GM12891 (cell line): ENCODE data around the gene ZNF800.

ENCODE experiments used
- PAX5 ChIP-seq: IDR thresholded peaks from 2 replicates; pipeline ENCODE4 v1.6.1; 2011; ENCODE audit warnings: low read length, moderate library complexity, mild to moderate bottlenecking; ENCODE audit not compliant: insufficient read depth, severe bottlenecking
- POLR2A ChIP-seq: IDR thresholded peaks from 2 replicates; pipeline ENCODE4 v1.6.1; 2011; ENCODE audit warnings: low read depth, low read length, control low read depth
- POLR2AphosphoS5 ChIP-seq: IDR thresholded peaks from 2 replicates; pipeline ENCODE4 v1.6.1; 2011; ENCODE audit warnings: low read depth, low read length, control low read depth
- POU2F2 ChIP-seq: IDR thresholded peaks from 2 replicates; pipeline ENCODE4 v1.6.1; 2011; ENCODE audit warnings: low read depth, mild to moderate bottlenecking, control low read depth, low read length, moderate library complexity
- SPI1 ChIP-seq: IDR thresholded peaks from 2 replicates; pipeline ENCODE4 v1.6.1; 2011; ENCODE audit warnings: low read depth, low read length, control low read depth
- TAF1 ChIP-seq: IDR thresholded peaks from 2 replicates; pipeline ENCODE4 v1.6.1; 2011; ENCODE audit warnings: low read depth, low read length, control low read depth

- TF ChIP-seq POLR2A (peak; percentile 87), TAF1 (peak; percentile 95), SPI1 (peak; percentile 71), POLR2AphosphoS5 (peak; percentile 95), POU2F2 (no peak; the same call in 1 of the 2 replicates), PAX5 (no peak)
Measured at GRCh38 chr7:127392566-127393367, at the start of gene ZNF800.
